Regular cardiac myocyte (primary cell): ENCODE measurements around the gene SLC34A3. TPM values are rescaled to one million over a fixed set of nuclear protein-coding genes. Genes with fewer than 3 reads are reported as not detected.

Source experiments
- total RNA-seq: library from RNA; depleted of rRNA; stranded (reverse); fragments of >200 nt; gene quantifications from 2 replicates; pipeline ENCODE4 v1.2.3, GENCODE V29; 2014

Gene SLC34A3
- total RNA-seq, result not detected in 2 replicates

DNA sequence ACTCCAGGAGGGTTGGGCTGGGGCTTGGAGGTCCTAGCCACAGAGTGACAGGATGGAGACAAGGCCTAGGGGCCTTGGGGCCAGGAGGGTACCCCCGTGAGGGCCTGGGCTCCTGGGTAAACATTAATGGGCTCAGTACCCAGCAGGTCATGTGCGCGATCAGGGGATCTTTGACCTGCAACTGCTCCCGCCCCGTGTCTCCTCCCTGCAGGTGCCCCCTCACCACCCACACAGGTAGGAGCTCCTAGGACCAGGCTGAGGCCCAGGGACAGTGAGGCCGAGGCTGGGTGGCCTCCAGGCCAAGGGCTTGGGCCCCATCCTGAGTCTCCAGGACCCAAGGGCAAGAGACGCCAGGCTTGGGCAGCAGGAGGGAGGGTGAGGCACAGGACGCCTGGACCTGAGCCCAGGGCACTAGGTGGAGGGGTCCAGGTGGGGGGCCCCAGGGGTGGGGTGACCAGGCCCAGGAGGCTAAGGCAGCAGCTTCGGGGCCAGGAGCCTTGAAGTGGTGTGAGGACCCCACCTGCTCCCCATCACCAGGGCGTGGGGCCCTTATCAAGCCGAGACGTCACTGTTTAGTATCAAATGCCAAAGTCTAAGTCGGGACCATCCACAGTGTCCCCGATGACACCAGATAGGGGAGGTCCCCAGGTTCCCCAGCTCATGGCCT lies at the start of gene SLC34A3:
Gene SLC34A3 (plus strand): TSS at position 197 of the 667 bp plus-strand sequence. CDS start 802 bp downstream, outside the sequence.

DNA sequence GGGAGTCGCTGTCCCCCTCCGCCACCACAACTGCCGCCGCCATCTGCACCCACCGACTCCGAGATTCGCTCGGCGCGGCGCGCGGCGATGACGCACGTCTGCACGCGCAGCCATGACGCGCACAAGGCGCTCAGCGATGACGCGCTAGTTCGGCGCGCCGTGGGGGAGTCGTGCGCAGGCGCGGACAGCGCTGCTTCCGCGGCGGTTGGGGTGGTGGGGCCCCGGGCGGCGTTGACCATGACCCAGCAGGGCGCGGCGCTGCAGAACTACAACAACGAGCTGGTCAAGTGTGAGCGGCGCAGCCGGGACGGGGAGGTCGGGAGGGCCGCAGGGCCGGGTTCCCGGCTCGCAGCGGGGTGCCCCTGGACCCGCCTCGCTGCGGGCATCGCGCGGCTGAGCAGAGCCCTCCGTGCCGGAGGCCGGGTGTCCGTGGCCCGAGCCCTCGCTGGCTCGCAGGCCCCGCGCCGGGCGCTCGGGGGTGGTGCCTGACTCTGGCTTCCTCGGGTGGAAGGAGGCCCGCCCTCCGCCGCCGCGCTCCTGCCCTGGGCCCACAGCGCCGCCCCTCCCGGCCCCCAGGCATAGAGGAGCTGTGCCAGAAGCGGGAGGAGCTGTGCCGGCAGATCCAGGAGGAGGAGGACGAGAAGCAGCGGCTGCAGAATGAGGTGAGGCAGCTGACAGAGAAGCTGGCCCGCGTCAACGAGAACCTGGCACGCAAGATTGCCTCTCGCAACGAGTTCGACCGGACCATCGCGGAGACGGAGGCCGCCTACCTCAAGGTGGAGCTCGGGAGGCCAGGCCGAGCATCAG lies 42.0 kb upstream of the SLC34A3 start, which contains the start of the genes ANAPC2 and SSNA1:
Gene ANAPC2 (minus strand): TSS at position 71 of the 807 bp plus-strand sequence. CDS start 28 bp downstream, at position 43.
Gene SSNA1 (plus strand): TSS at position 187 of the 807 bp plus-strand sequence. CDS start 51 bp downstream, at position 238.

DNA sequence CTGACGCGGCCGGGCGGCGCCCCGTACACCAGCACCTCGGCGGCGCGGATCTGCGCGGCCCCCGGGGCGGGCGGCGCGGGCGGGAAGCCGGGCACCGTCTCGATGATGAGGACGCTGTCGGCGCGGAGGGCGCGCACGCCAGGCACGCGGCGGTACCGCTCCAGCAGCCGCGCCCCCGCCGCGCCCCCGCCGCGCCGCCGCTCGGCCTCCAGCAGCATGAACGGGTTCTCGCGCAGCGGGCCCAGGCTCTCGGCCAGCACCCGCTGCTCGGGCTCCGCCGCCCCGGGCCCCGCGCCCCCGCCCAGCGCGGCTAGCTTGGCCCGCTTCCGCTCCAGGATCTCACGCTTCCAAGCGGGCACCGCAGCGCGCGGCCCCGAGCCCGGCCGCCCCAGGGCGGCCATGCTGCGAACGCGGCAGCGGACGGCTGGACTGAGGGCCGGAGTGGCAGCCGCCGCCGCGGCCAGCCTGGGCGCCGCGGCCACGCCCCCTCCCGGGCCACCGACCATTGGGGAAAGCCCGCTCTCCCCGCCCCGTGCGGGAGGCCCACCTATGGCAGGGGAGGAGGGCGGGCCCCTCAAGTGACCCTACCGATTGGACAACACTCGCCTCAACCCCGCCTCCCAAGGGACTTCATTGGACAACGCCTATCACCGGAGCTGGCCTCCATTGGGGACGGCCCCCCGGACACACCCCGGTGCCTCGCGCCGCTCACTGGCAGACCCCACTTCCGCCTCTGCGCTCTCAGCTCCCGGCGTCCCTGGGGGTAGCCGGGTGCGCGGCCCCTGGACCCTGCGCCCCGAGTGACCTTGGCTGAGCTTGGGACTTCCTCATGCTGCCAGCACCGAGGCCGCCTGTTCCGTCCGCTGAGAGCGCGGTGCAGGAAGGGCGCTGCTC lies 30.1 kb upstream of the SLC34A3 start, which contains the start of gene TPRN:
Gene TPRN (minus strand): TSS at position 431 of the 894 bp plus-strand sequence. CDS start 30 bp downstream, at position 401.

DNA sequence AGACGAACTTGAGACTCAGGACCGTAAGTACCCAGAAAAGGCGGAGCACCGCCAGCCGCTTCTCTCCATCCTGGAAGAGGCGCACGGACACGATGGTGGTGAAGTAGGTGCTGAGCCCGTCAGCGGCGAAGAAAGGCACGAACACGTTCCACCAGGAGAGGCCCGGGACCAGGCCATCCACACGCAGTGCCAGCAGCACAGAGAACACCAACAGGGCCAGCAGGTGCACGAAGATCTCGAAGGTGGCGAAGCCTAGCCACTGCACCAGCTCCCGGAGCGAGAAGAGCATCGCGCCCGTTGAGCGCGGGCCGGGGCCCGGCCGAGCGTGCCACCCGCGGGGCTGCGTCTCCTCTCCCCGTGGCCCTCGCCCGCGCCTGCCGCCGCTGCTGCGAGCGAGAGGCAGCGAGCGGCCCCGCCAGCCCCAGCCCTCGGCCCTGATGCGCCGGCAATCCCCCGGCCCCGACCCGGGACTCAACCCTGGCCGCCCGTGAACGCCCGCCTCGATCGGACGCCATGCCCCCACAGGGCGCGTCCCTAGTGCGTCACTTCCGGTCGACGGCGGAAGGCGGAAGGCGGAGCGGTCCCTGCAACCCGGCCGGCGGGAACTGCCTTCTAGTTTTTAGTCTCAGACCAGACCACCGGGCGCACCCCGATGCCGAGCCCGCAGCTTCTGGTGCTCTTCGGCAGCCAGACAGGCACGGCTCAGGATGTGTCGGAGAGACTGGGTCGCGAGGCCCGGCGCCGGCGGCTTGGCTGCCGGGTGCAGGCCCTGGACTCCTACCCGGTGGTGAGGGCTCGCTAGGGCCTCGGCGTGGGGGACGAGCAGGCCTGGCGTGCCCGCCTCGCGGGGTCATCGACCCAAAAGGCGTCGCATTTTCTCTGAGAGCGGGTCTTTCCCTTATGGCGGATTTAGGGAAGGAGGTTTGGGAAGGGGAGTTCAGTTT lies 25.3 kb upstream of the SLC34A3 start, which contains the start of the genes NDOR1 and TMEM203:
Gene NDOR1 (plus strand): TSS at position 575 of the 944 bp plus-strand sequence. CDS start 78 bp downstream, at position 653.
Gene TMEM203 (minus strand): TSS at position 523 of the 944 bp plus-strand sequence. CDS start 234 bp downstream, at position 289.

DNA sequence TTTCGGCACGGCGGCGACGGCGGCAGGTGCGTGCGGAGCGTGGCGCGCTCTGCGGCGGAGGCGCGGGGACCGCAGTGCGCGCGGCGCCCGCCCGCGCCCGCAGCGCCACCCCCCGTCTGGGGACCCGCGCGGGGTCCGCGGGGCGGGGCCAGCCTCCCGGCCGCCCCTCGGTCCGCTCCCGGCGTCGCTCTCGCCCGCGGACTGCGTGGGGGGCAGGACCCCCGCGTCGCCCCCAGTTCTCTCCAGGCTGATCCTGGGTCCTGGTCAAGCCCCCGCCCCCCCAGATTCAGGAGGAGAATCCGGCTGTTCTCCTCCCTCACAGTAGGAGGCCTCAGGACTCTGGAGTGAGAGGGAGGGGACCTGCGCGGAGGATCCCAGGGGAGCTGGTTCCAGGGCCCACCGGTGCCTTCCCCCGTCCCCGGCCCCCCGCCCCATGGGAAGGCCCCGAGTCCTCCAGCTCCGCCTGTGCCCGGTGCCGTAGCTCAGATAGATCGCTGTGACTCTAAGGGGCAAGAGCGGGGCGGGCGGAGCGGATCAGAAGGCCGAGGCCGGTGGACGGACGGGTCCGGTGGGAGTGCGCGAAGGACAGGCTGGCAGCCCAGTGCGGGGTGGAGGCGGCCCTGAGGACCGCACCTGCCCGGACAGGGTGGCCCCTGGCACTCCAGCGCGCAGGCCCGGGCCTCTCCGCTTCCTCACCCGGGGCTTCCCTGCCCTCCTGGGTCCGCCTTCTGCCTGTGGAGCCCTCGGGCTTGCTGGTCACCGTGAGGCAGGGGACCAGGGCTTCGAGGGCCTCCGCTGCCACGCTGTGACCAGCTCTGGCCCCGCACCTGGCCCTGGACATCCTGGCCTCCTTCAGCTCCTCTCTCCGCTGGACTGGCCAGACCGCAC lies 8.3 kb upstream of the SLC34A3 start, which contains the start of gene RNF208:
Gene RNF208 (minus strand): TSS at position 51 of the 888 bp plus-strand sequence. CDS start 1,028 bp downstream, outside the sequence.

DNA sequence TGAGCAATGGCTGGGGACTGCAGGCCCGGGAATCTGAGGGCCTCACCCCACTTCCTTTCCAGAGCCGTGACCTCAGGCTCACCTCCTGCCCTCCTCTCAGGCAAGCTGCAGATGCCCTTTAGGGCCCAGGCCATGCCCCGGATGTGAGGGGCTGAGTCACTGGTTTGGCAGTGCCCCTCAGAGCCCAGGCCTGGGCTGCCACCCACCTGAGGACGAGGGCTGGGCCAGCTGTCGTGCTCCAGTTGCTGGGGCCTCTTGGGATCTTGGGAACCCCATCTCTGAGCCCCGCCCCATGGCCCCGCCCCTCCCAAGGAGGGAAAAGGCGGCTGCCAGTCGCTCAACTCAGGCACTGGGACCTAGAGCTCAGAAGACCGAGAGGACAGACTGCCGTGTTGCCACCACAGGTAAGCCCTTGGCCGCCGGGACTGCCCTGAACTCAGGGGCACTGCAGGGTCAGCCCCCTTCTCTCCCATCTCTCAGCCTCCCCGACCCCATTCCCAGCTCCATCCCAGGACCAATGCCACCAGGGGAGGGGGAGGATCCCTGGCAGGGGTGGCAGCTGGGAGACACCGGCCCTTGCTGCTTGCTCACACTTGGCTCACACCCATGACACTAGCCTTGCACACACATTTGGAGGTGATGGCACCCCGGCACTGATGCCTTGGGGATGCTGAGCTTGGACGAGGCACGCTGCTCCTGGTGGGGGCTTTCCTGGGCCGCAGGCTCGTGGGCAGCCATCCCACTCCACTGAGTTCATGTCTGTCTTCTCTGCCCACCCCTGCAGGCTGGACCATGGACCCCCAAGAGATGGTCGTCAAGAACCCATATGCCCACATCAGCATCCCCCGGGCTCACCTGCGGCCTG lies 5.6 kb upstream of the SLC34A3 start, which contains the start of gene CYSRT1:
Gene CYSRT1 (plus strand): TSS at position 345 of the 865 bp plus-strand sequence. CDS start 448 bp downstream, at position 793.

DNA sequence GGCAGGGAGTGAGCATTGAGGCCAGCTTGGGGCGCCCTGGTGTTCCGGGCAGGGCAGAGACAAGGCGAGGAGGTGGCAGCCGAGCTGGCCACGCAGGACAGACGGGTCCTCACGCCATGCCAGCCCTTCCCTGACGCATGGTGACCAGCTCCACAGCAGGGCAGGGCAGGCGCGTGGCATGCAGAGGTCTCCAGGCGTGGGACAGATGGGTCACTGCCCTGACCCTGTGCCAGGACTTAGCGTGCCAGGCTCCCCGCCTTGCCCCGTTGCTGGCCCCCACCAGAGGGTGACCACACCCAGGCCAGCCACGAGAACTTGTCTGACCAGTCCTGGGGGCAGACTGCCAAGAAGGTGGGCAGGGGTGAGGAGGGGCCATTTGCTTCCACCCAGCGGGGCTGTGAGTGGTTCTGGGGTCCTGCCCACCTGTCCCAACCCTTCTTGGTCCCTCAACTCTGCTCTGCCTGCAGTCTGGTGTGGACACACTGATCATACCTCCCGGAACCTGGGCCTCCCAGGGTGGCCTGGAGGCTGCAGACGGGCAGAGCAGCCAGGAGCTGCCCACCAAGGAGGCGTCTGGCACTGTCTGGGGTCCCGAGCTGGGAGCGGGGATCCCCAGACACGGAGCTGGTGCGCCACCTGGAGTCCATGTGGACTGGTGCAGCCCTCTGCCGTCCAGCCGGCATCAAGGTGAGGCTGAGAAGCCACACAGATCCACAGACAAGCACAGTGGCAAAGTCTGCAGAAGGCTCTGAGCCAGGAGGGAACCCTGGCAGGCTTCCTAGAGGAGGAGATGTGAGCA lies 3.4 kb upstream of the SLC34A3 start, which contains the start of gene RNF224:
Gene RNF224 (plus strand): TSS at position 449 of the 799 bp plus-strand sequence. CDS start 834 bp downstream, outside the sequence.

DNA sequence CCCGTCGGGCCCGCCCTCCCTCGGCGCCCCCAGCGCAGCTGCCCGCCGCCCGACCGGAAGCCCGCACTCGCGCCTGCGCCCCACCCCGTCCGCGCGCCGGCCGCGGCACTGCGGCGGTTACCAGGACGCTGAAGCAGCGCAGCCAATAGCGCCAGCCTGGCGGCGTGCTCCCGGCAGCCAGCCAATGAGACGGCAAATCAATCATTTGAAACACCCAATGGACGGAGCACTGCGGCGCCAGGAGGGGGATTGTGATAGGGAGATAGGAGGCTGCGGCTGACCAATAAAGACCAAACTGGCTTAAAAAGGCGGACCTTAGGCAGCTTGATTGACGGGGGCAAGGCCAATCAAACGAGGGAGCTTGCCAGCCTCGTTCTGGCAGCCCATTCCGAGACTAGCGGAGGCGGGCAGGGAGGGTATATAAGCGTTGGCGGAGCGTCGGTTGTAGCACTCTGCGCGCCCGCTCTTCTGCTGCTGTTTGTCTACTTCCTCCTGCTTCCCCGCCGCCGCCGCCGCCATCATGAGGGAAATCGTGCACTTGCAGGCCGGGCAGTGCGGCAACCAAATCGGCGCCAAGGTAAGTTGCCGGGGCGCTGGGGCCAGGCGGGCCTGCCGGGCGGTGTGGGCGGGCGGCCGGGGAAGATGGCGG lies 10.3 kb downstream of the SLC34A3 start, which contains the start of gene TUBB4B:
Gene TUBB4B (plus strand): TSS at position 447 of the 649 bp plus-strand sequence. CDS start 74 bp downstream, at position 521.

DNA sequence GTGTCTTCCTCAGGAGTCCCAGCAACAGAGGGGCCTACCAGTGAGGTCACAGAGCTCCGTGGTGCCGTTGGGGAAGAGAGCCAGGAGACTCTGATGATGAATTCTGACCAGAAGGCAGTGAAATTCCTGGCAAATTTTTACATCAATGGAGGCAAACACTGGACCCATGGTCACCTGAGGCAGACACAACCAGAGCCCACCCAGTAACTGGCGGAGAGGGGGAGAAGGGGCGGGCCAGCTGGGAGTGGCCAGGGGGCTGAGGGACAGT lies 20.4 kb downstream of the SLC34A3 start, which contains the start of gene STPG3:
Gene STPG3 (plus strand): TSS at position 93 of the 268 bp plus-strand sequence. CDS start 1 bp downstream, at position 94.

DNA sequence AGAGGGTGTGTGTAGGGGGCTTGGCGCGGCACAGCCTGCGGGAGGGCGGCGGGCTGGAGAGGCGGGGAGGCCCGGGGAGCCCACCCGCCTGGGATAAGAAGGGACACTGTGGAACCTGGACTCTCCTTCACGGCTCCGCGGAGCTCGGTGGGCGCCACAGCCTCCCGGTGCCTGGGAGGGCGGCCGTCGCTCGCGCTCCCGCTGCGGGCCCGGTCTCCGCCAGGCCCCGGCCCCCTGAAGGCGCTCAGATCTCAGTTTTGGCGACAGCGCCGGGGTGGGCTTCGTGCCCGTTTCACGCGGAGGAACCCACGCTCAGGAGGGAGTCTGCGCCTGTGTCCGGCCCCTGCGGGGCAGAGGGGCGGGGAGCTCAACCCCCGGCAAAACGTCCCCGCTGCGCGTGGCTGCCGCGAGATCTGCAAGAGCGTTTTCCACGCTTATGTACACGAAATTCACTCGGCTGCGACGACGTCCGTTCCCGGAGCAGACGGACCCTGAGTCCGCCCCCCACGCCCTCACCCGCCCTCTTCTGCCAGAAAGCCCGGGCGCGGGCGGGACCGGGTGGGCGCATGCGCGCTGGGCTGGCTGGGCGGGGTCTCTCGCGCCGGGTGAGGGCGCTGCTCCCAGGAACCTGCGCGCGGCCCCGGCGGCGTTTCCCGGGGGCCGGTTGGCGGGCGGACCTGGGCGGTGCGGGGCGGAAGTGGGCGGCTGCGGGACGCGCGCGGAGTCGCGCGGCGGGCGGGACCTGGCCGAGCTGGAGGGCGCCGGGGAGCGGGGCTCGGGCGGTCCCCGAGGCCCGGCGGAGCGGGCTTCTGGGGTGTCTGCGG lies 24.1 kb downstream of the SLC34A3 start, which contains the start of gene NELFB:
Gene NELFB (plus strand): TSS at position 704 of the 824 bp plus-strand sequence.

DNA sequence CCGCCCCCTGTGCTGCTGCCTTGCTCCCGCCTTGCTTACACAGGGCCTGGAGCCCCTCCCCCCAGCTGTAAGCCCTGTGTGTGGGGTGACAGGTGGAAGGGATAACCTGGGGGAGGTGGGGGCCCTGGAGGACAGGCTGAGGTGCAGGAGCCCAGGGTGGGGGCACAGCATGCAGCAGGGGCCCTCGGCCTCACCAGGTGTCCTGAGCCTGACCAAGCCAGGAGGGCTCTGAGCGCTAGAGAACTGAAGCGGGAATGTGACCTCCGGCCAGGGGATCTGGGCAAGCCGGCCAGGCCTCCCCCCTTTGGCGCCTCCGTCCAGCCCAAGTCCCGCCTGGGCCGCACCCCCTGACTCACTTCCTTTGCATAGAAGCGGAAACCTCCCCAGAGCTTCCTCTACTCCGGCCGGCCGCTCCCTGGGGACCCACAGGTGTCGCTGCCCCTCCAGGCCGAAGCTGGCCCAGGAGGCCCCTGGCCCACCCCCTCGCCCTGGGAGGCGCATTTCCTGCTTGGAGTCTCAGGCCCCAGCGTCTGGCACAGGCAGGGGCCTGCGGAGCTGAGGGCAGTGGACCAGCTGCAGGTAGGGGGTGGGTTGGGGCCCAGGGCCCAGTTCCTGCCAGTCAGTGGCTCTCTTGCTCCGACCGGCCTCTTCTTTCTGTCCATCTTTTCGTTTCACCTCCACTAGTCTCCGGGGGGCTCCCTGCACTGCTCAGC lies 46.8 kb downstream of the SLC34A3 start, which contains the start of gene TOR4A:
Gene TOR4A (plus strand): TSS at position 398 of the 713 bp plus-strand sequence. CDS start 964 bp downstream, outside the sequence.

